ENCODE measurements around the gene INSRR. TPM values are rescaled to one million over a fixed set of nuclear protein-coding genes. Genes with fewer than 3 reads are reported as not detected.

INSRR gene
- total and polyA plus RNA-seq, 9 of the 15 experiments (the other 6 are each of a cell fraction or from before 2014, with no cell fraction given) = 0.03 to 0.18 (median 0.06) TPM; not detected in 3

- no peak for TF ChIP-seq ZNF609 (CRISPR knock-in tag; IDR thresholded peaks at IDR 0.05; ENCODE audit: borderline replicate concordance)
These were observed 1.9 kb upstream of the INSRR start, which contains the start of gene NTRK1 (continued) for GRCh38 chr1:156860628-156861423.

DNA sequence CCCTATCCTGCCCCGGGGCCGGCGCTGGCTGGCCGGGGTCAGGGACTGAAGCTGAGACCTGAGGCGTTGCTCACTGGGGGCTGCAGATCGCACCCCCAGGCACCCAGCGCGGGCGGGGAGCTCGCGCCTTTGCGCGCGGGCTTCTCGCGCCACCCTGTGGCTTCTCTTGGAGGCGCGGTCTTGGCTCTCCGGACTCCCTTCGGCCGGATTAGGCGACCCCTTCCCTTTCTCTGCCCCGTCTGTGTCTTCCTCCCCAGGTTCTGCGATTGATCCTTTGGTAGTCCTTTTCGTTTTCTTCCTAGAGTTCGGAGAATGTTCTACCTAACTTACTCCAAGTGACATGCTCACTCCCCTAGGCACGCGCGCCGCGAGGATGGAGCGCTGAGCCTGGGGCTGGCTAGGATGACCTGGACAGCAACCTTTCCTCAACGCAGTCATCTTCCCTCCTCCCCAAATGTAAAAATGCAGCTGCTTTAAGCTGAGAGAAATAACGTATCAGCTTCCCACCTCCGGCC, 1.3 kb upstream of the INSRR start:
- H3K79me2 ChIP-seq (ENCODE audit: control insufficient read depth, insufficient read depth, low read length) = peaks cover 28% of the 10 kb centered on the region; the same call in 2 of the 3 replicates
- H3K36me3 ChIP-seq (ENCODE audit: control insufficient read depth, insufficient read depth, low read length) = no peaks in the 10 kb centered on the region
- intact Hi-C loops (cut with micrococcal nuclease) = loop anchor here (1.0 to 5.0 kb wide), 5 partner anchors 21 to 173 kb away; no protein-coding TSS in a partner anchor
- peak overlapping the region; percentile 34 for H3K4me3 ChIP-seq
- no peaks in the 10 kb centered on the region for H3K27me3 ChIP-seq (ENCODE audit: control insufficient read depth in 2 of 2, insufficient read depth in 2 of 2, low read length in 2 of 2)
- no peak overlapping the region; the same call in 2 of the 3 replicates for H3K27ac ChIP-seq (ENCODE audit: extremely low read depth, low read depth, low read length)
- CTCF ChIA-PET (ENCODE audit: low intra/inter-chr PET ratio) = interaction anchor here (1.0 to 3.3 kb wide), 10 partner anchors 20 to 172 kb away, joined by 3 to 31 read pairs (median 6); no protein-coding TSS in a partner anchor
- H3K9me3 ChIP-seq (replicated peaks; ENCODE audit: control insufficient read depth, insufficient read depth, low read depth, low read length) = no peaks in the 10 kb centered on the region
- no TSS peak for BruUV-seq (replicated peaks)
- H3K4me2 ChIP-seq (ENCODE audit: insufficient read depth, low read length) = peak overlapping the region; percentile 90
- WGBS (ENCODE audit: insufficient coverage, low coverage, missing lambda C conversion rate) = 1% methylated on average over 32 of the region's 35 CpGs
- peak; percentile 69 for FAIRE-seq
- no peaks in the 10 kb centered on the region for H3K9me1 ChIP-seq (ENCODE audit: control insufficient read depth, insufficient read depth, low read length)
- H3K4me1 ChIP-seq (replicated peaks in 1 of 2; ENCODE audit: control insufficient read depth in 2 of 2, insufficient read depth in 2 of 2, low read length in 2 of 2) = peaks cover 75 to 81% of the 10 kb centered on the region in 2 experiments
- POLR2A ChIA-PET = interaction anchor here (0.5 to 2.3 kb wide), 19 partner anchors 10 to 507 kb away, joined by 3 to 17 read pairs (median 4); partner anchors contain the start of genes HDGF, ISG20L2 and METTL25B
- H4K20me1 ChIP-seq (replicated peaks; ENCODE audit: control insufficient read depth, insufficient read depth, low read length) = no peaks in the 10 kb centered on the region
- peak overlapping the region; percentile 86 for H2AFZ ChIP-seq (ENCODE audit: low read depth, low read length)
- in situ Hi-C loops (cut with MboI) = loop anchor here (5.0 kb wide), 2 partner anchors 58 to 133 kb away; partner anchors contain the start of genes ISG20L2 and METTL25B
- peak; percentile 78 for ATAC-seq
- peak; percentile 80 to 86 (median 80) for DNase-seq (ENCODE audit: extremely low read depth in 1 of 4, low spot score in 3 of 4)
- peak overlapping the region; percentile 30 to 78; a peak in 3 of 4 replicates for H3K9ac ChIP-seq (ENCODE audit: insufficient read depth in 1 of 2, low read depth in 2 of 2, low read length in 2 of 2)
- TF ChIP-seq, protein P1, sequence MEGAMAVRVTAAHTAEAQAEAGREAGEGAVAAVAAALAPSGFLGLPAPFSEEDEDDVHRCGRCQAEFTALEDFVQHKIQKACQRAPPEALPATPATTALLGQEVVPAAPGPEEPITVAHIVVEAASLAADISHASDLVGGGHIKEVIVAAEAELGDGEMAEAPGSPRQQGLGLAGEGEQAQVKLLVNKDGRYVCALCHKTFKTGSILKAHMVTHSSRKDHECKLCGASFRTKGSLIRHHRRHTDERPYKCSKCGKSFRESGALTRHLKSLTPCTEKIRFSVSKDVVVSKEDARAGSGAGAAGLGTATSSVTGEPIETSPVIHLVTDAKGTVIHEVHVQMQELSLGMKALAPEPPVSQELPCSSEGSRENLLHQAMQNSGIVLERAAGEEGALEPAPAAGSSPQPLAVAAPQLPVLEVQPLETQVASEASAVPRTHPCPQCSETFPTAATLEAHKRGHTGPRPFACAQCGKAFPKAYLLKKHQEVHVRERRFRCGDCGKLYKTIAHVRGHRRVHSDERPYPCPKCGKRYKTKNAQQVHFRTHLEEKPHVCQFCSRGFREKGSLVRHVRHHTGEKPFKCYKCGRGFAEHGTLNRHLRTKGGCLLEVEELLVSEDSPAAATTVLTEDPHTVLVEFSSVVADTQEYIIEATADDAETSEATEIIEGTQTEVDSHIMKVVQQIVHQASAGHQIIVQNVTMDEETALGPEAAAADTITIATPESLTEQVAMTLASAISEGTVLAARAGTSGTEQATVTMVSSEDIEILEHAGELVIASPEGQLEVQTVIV (CRISPR knock-in tag; IDR thresholded peaks at IDR 0.05; ENCODE audit: borderline replicate concordance) = no peak
- TF ChIP-seq CTBP1 (IDR thresholded peaks at IDR 0.05; ENCODE audit: borderline replicate concordance) (peak; percentile 90), RBM15 (IDR thresholded peaks at IDR 0.05; ENCODE audit: insufficient read depth, low read length) (no peak), OTX1 (CRISPR knock-in tag; IDR thresholded peaks at IDR 0.05) (no peak), IFI16 (CRISPR knock-in tag; IDR thresholded peaks at IDR 0.05) (no peak), ZNF512 (tag; IDR thresholded peaks at IDR 0.05) (peak; percentile 41; the same call in 1 of the 2 replicates)

Measured in K562 (cell line).